ENCODE measurements around the gene LSAMP. TPM values are rescaled to one million over a fixed set of nuclear protein-coding genes. Genes with fewer than 3 reads are reported as not detected.

LSAMP gene
- total and polyA plus RNA-seq, 2 donors: 7.9 to 24.0 TPM

GRCh38 chr3:116417151-116417550 is 28.1 kb downstream of the LSAMP start:
- WGBS: 46% methylated on average over 1 of the region's 1 CpG
- no peaks in the 10 kb centered on the region for H3K4me1 ChIP-seq (ENCODE audit: insufficient read depth)
- H3K4me3 ChIP-seq (ENCODE audit: low read depth, low read length): no peak overlapping the region
- no peaks in the 10 kb centered on the region for H3K36me3 ChIP-seq (ENCODE audit: insufficient read depth)
- H3K27ac ChIP-seq (ENCODE audit: low read depth): no peak overlapping the region
- no peak for DNase-seq (ENCODE audit: extremely low spot score)

GRCh38 chr3:116413319-116413718 is 32.0 kb downstream of the LSAMP start:
- no peak for DNase-seq (ENCODE audit: extremely low spot score)
- no peaks in the 10 kb centered on the region for H3K4me1 ChIP-seq (ENCODE audit: insufficient read depth)
- WGBS: 84% methylated on average over 2 of the region's 2 CpGs
- no peak overlapping the region for H3K4me3 ChIP-seq (ENCODE audit: low read depth, low read length)
- no peak overlapping the region for H3K27ac ChIP-seq (ENCODE audit: low read depth)
- no peaks in the 10 kb centered on the region for H3K36me3 ChIP-seq (ENCODE audit: insufficient read depth)

GRCh38 chr3:116408473-116408872 is 36.8 kb downstream of the LSAMP start:
- Histone ChIP-seq H3K36me3 (ENCODE audit: insufficient read depth) (no peaks in the 10 kb centered on the region), H3K4me3 (ENCODE audit: low read depth, low read length) (no peak overlapping the region), H3K4me1 (ENCODE audit: insufficient read depth) (no peaks in the 10 kb centered on the region), H3K27ac (ENCODE audit: low read depth) (no peak overlapping the region)
- no peak for DNase-seq (ENCODE audit: extremely low spot score)
- WGBS: 76% methylated on average over 2 of the region's 2 CpGs

- H3K36me3 ChIP-seq (ENCODE audit: insufficient read depth): no peaks in the 10 kb centered on the region
- H3K4me3 ChIP-seq (ENCODE audit: low read depth, low read length): no peak overlapping the region
- no peak for DNase-seq (ENCODE audit: extremely low spot score)
- H3K4me1 ChIP-seq (ENCODE audit: insufficient read depth): no peaks in the 10 kb centered on the region
- no peak overlapping the region for H3K27ac ChIP-seq (ENCODE audit: low read depth)
- 89% methylated on average over 2 of the region's 2 CpGs for WGBS
Observed at GRCh38 chr3:116405231-116405630, 40.1 kb downstream of the LSAMP start.

- no peak for DNase-seq (ENCODE audit: extremely low spot score)
- peak overlapping the region; percentile 5 for H3K27ac ChIP-seq (ENCODE audit: low read depth)
- WGBS: 42% methylated on average over 2 of the region's 2 CpGs
- no peak overlapping the region for H3K4me3 ChIP-seq (ENCODE audit: low read depth, low read length)
- H3K4me1 ChIP-seq (ENCODE audit: insufficient read depth): no peaks in the 10 kb centered on the region
- no peaks in the 10 kb centered on the region for H3K36me3 ChIP-seq (ENCODE audit: insufficient read depth)
Observed at GRCh38 chr3:116399701-116400226, 45.5 kb downstream of the LSAMP start.

- Histone ChIP-seq H3K4me1 (ENCODE audit: insufficient read depth) (no peaks in the 10 kb centered on the region), H3K4me3 (ENCODE audit: low read depth, low read length) (no peak overlapping the region), H3K36me3 (ENCODE audit: insufficient read depth) (no peaks in the 10 kb centered on the region), H3K27ac (ENCODE audit: low read depth) (no peak overlapping the region)
- DNase-seq (ENCODE audit: extremely low spot score): no peak
- 77% methylated on average over 4 of the region's 4 CpGs for WGBS
Observed at GRCh38 chr3:116394365-116394764, 50.9 kb downstream of the LSAMP start.

- no peak overlapping the region for H3K27ac ChIP-seq (ENCODE audit: low read depth)
- no peaks in the 10 kb centered on the region for H3K36me3 ChIP-seq (ENCODE audit: insufficient read depth)
- no peak for DNase-seq (ENCODE audit: extremely low spot score)
- H3K4me1 ChIP-seq (ENCODE audit: insufficient read depth): no peaks in the 10 kb centered on the region
- WGBS: 88% methylated on average over 3 of the region's 3 CpGs
- H3K4me3 ChIP-seq (ENCODE audit: low read depth, low read length): no peak overlapping the region
Observed at GRCh38 chr3:116393199-116393598, 52.1 kb downstream of the LSAMP start.

- H3K36me3 ChIP-seq (ENCODE audit: insufficient read depth): no peaks in the 10 kb centered on the region
- 95% methylated on average over 3 of the region's 3 CpGs for WGBS
- no peak overlapping the region for H3K27ac ChIP-seq (ENCODE audit: low read depth)
- DNase-seq (ENCODE audit: extremely low spot score): no peak
- H3K4me3 ChIP-seq (ENCODE audit: low read depth, low read length): no peak overlapping the region
- H3K4me1 ChIP-seq (ENCODE audit: insufficient read depth): no peaks in the 10 kb centered on the region
Observed at GRCh38 chr3:116392291-116392690, 53.0 kb downstream of the LSAMP start.

- Histone ChIP-seq H3K36me3 (ENCODE audit: insufficient read depth) (no peaks in the 10 kb centered on the region), H3K4me3 (ENCODE audit: low read depth, low read length) (no peak overlapping the region), H3K27ac (ENCODE audit: low read depth) (no peak overlapping the region), H3K4me1 (ENCODE audit: insufficient read depth) (no peaks in the 10 kb centered on the region)
- no peak for DNase-seq (ENCODE audit: extremely low spot score)
- WGBS: 96% methylated on average over 23 of the region's 23 CpGs
Observed at GRCh38 chr3:116391296-116392201, 53.7 kb downstream of the LSAMP start.

GRCh38 chr3:116390318-116390717 is 55.0 kb downstream of the LSAMP start:
- DNase-seq (ENCODE audit: extremely low spot score): no peak
- no peaks in the 10 kb centered on the region for H3K36me3 ChIP-seq (ENCODE audit: insufficient read depth)
- no peak overlapping the region for H3K4me3 ChIP-seq (ENCODE audit: low read depth, low read length)
- 96% methylated on average over 1 of the region's 1 CpG for WGBS
- H3K4me1 ChIP-seq (ENCODE audit: insufficient read depth): no peaks in the 10 kb centered on the region
- H3K27ac ChIP-seq (ENCODE audit: low read depth): no peak overlapping the region

- DNase-seq (ENCODE audit: extremely low spot score): no peak
- no peaks in the 10 kb centered on the region for H3K36me3 ChIP-seq (ENCODE audit: insufficient read depth)
- no peaks in the 10 kb centered on the region for H3K4me1 ChIP-seq (ENCODE audit: insufficient read depth)
- H3K4me3 ChIP-seq (ENCODE audit: low read depth, low read length): no peak overlapping the region
- no peak overlapping the region for H3K27ac ChIP-seq (ENCODE audit: low read depth)
- WGBS: 28% methylated on average over 2 of the region's 2 CpGs
Observed at GRCh38 chr3:116388867-116389385, 56.4 kb downstream of the LSAMP start.

- DNase-seq (ENCODE audit: extremely low spot score): no peak
- WGBS: 97% methylated on average over 2 of the region's 2 CpGs
- Histone ChIP-seq H3K4me1 (ENCODE audit: insufficient read depth) (no peaks in the 10 kb centered on the region), H3K27ac (ENCODE audit: low read depth) (no peak overlapping the region), H3K36me3 (ENCODE audit: insufficient read depth) (no peaks in the 10 kb centered on the region), H3K4me3 (ENCODE audit: low read depth, low read length) (no peak overlapping the region)
Observed at GRCh38 chr3:116386168-116386567, 59.1 kb downstream of the LSAMP start.

GRCh38 chr3:116384717-116385116 is 60.6 kb downstream of the LSAMP start:
- Histone ChIP-seq H3K4me1 (ENCODE audit: insufficient read depth) (no peaks in the 10 kb centered on the region), H3K4me3 (ENCODE audit: low read depth, low read length) (no peak overlapping the region), H3K27ac (ENCODE audit: low read depth) (no peak overlapping the region), H3K36me3 (ENCODE audit: insufficient read depth) (no peaks in the 10 kb centered on the region)
- 65% methylated on average over 2 of the region's 2 CpGs for WGBS
- DNase-seq (ENCODE audit: extremely low spot score): no peak

- H3K4me1 ChIP-seq (ENCODE audit: insufficient read depth): no peaks in the 10 kb centered on the region
- H3K4me3 ChIP-seq (ENCODE audit: low read depth, low read length): no peak overlapping the region
- no peaks in the 10 kb centered on the region for H3K36me3 ChIP-seq (ENCODE audit: insufficient read depth)
- H3K27ac ChIP-seq (ENCODE audit: low read depth): no peak overlapping the region
- no peak for DNase-seq (ENCODE audit: extremely low spot score)
- WGBS: 94% methylated on average over 1 of the region's 1 CpG
Observed at GRCh38 chr3:116378077-116378476, 67.2 kb downstream of the LSAMP start.
